Endothelial cell of umbilical vein (primary cell): ENCODE results near the gene KCNMA1.

Experiments used
- EZH2 ChIP-seq: IDR thresholded peaks from 2 replicates; pipeline ENCODE4 v1.6.1; 2012; ENCODE audit warnings: borderline replicate concordance, low read depth, mild to moderate bottlenecking, moderate library complexity, low read length, inconsistent platforms; ENCODE audit not compliant: severe bottlenecking
- JUN ChIP-seq: IDR thresholded peaks from 2 replicates; pipeline ENCODE4 v1.6.1; 2011; ENCODE audit warnings: borderline replicate concordance, low read depth; ENCODE audit not compliant: insufficient read length, insufficient read depth
- MYC ChIP-seq: IDR thresholded peaks from one replicate; pipeline ENCODE4 v1.6.1; 2011; ENCODE audit warnings: mild to moderate bottlenecking, low read depth, low read length
- POLR2A ChIP-seq: IDR thresholded peaks from 2 replicates; pipeline ENCODE4 v1.6.1; 2012; ENCODE audit warnings: low read depth, mild to moderate bottlenecking, control low read depth, low read length
- POLR2AphosphoS5 ChIP-seq: IDR thresholded peaks from 2 replicates; pipeline ENCODE4 v1.6.1; 2012; ENCODE audit warnings: low read depth, mild to moderate bottlenecking, control low read depth, low read length, moderate library complexity; ENCODE audit not compliant: insufficient read depth
- TF ChIP-seq, protein P1 (sequence below), 2 donors: IDR thresholded peaks; 1 replicate in 1 of 2; 2 replicates in 1 of 2; pipeline ENCODE4 v1.5.1; 2011; ENCODE audit warnings: low read length in 2 of 2, mild to moderate bottlenecking in 2 of 2, moderate library complexity in 2 of 2, control low read depth in 1 of 2, inconsistent platforms in 1 of 2, low read depth in 1 of 2; ENCODE audit not compliant: insufficient read depth in 1 of 2; ENCODE audit errors: extremely low read depth in 1 of 2
- TF ChIP-seq, protein P2 (sequence below): IDR thresholded peaks from 2 replicates; pipeline ENCODE4 v1.6.1; 2011; ENCODE audit not compliant: insufficient read depth, insufficient read length

DNA sequence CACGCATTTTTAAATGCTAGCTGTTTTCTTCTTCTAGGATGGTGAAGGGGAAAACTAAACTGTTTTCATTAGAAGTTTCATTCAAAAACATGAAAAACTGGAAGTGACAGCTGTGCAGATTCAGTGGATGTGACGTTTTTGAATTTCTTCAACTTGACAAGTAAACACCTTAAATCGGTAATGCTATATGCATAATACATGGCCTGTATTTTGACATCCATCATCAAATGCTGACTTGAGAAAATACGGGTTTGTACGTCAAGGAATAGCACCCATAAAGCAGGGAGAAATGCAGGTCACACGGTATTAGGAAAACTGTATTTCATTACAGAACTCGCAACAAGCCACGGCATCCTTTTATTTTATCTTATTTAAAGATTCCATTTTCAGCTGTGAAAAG is 720.5 kb downstream of the KCNMA1 start:
- TF ChIP-seq, protein P1, sequence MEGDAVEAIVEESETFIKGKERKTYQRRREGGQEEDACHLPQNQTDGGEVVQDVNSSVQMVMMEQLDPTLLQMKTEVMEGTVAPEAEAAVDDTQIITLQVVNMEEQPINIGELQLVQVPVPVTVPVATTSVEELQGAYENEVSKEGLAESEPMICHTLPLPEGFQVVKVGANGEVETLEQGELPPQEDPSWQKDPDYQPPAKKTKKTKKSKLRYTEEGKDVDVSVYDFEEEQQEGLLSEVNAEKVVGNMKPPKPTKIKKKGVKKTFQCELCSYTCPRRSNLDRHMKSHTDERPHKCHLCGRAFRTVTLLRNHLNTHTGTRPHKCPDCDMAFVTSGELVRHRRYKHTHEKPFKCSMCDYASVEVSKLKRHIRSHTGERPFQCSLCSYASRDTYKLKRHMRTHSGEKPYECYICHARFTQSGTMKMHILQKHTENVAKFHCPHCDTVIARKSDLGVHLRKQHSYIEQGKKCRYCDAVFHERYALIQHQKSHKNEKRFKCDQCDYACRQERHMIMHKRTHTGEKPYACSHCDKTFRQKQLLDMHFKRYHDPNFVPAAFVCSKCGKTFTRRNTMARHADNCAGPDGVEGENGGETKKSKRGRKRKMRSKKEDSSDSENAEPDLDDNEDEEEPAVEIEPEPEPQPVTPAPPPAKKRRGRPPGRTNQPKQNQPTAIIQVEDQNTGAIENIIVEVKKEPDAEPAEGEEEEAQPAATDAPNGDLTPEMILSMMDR (IDR thresholded peaks at IDR 0.05; ENCODE audit: extremely low read depth in 1 of 2, insufficient read depth in 1 of 2, low read depth in 1 of 2, low read length in 2 of 2) = no peak
- TF ChIP-seq EZH2 = no peak
- TF ChIP-seq POLR2A = no peak
- TF ChIP-seq JUN = no peak
- TF ChIP-seq POLR2AphosphoS5 = no peak
- TF ChIP-seq, protein P2, sequence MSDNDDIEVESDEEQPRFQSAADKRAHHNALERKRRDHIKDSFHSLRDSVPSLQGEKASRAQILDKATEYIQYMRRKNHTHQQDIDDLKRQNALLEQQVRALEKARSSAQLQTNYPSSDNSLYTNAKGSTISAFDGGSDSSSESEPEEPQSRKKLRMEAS = no peak
- no peak for TF ChIP-seq MYC
